GM18519 (cell line): ENCODE measurements around the gene MAP3K20.
A peak's percentile ranks its signal among the peaks of the same experiment; 100 is the strongest.
"Not testable (repeated sequence)": the region's sequence is repeated elsewhere in the genome, so short reads cannot be mapped to it uniquely, and the experiment has no call there.

Source experiments
- ATAC-seq: cut with Tn5 transposase; IDR thresholded peaks from one replicate; pipeline ENCODE4 v1.9.1; 2021; ENCODE audit warnings: mild to moderate bottlenecking, moderate library complexity; ENCODE audit not compliant: unreplicated experiment, low FRiP score

The MAP3K20 gene

DNA sequence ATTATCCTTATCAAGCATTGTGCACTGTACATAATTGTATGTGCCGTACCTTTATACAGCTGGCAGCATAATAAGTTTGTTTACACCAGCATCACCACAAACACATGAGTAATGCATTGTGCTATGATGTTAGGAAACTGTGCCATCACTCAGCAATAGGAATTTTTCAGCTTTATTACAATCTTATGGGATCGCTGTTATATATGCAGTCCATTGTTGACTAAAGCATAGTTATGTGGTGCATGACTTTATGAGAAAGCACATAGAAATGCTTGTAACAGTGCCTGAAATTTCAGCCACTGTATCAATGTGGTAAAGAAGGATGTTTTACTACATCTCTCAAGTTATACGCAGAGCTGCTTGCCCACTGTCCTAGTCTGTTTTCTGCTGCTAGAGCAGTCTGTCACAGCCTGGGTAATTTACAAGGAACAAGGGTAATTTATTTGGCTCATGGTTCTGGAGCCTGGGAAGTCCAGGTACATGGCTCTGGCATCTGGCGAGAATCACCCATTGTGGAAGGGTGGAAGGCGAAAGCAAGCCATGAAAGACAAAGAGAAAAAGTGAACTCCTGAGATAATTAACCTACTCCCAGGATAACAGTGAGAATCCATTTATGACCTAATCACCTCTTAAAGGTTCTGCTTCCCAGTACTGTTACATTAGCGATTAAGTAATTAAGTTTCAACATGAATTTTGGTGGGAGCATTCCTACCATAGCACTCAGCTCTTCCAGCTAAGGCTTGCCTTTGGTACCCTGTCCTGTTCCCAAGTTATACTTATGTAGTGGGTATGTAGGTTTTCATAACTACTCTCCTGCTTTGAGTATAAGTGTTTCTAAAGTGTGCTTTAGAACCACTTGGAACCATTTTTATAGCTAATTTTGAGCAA lies 4.6 kb downstream of the MAP3K20 start:
- no peak for ATAC-seq

- ATAC-seq = no peak
Measured at GRCh38 chr2:173086518-173087213, 11.0 kb downstream of the MAP3K20 start.

GRCh38 chr2:173087214-173087581 lies 11.6 kb downstream of the MAP3K20 start:
- no peak for ATAC-seq

DNA sequence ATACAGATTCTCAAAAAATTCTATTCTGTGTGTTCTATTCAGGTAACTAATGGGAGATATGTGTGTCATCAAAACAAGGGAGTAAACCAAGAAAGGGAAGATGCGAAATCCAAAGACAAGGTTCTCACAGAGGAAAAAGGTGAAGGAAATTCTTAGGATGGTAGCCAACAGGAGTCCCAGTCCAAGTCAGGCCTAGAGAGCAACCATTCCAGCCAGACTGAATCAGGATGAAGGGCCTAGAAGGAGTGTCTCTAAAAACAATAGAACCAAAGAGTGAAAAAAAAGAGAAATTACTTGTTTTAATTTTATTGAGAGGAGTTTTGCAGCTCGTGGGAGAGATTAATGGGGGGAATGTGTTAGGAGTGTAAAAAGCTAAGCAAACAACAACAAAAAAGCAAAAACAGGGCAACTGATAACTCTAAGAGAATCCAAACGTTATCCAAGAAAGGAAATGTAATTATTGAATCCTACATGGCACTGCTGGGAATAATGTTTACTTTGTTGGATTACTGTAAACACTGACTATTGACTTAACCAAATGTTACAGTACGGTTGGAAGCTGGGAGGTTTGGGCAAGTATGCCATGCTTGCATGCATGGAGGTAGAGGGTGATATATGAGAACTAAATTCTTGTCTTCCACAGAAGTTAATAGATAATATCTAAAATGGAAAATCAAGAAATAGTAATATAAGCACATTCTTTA lies 12.3 kb downstream of the MAP3K20 start:
- ATAC-seq = no peak

GRCh38 chr2:173090276-173090877 lies 14.7 kb downstream of the MAP3K20 start:
- no peak for ATAC-seq

DNA sequence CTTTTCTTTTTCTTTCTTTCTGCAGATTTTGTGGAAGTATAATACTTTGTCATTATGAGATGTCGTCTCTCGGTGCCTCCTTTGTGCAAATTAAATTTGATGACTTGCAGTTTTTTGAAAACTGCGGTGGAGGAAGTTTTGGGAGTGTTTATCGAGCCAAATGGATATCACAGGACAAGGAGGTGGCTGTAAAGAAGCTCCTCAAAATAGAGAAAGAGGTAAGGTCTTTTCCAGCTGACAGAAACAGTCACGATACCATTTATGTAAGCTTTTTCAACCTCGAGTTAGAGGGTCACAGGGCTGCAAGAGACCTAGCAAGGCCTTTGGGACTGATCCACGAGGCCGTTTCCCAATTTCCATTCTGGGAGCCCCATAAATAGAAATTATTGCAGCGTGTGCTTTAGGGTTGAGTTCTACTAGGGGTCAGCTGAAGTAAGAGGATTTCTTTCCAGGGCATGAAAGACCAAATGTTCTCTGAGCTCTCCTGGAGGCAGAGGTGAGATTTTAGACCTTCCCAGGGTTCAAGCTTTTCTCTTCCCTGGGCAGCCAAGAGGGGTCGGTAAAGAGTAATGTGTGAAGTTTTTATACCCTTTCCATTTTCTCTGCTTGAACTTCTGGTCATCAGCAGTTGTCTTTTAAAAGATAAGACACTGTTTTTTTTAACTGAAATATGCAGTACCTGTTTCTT lies 15.5 kb downstream of the MAP3K20 start:
- no peak for ATAC-seq

DNA sequence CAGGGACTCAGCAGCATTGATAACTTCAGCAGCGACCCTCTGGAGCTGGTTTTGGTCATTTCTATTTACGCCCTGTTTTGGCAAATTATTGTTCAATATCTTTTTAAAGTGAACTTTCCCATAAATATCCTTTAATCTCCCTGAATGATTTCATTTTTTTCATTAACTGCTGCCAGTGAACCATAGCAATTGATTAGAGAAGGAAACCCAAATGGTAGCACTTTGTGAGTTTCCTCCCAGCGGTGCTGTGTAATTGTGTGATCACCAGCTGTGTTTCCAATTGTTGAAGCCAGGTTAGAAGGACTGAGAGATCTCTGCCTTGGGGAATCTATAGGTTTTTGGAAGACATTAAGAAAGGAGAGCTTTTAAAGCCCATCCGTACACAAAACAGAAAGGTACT lies 16.3 kb downstream of the MAP3K20 start:
- ATAC-seq = no peak

DNA sequence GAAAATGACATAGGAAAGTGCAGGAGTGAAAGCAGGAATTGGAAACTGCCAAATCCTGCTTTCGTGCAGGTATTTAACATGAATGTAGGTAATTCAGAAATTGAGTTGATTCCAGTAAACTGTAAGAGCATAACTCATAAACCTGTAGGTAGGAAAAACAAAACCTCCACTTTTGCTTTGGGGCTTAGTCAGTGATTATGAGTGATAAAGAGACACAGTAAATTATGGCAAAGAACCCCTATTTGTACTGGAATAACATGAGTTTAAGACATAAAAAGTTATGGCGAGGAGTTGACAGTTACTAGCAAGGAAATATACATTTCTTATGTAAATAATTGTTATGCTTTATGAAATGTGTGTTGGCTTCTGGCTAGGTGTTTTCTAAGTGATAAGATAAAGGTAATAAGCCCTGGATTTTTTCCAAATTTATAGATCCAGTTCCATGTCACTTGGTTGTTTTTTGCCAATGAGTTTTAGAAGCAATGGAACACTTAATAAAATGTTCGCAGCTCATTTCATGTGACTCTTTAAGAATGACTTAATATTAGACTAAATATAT lies 17.3 kb downstream of the MAP3K20 start:
- no peak for ATAC-seq

- not testable (repeated sequence) for ATAC-seq
Measured at GRCh38 chr2:173093617-173094016, 18.0 kb downstream of the MAP3K20 start.

GRCh38 chr2:173094731-173095130 lies 19.1 kb downstream of the MAP3K20 start:
- ATAC-seq = no peak

DNA sequence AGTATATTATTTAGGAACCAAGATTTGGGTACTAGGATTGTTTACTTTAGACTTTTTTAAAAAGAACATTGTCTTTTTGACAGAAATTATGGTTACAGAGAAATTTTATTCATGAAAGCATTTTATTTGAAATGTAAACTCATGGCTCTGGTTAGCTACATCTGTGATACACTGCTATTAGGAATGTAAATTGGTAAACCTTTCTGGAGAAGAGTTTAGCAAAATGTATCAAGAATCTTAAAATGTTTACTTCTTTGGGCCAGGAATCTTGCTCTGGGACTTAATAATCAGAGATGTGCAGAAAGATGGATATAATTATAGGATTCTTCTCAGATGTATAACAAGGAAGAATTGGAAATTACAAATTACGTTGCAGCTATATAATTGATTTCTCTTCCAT lies 19.7 kb downstream of the MAP3K20 start:
- ATAC-seq = no peak

- ATAC-seq = no peak
Measured at GRCh38 chr2:173099271-173099670, 23.6 kb downstream of the MAP3K20 start.

GRCh38 chr2:173099804-173100203 lies 24.2 kb downstream of the MAP3K20 start:
- ATAC-seq = no peak

GRCh38 chr2:173101687-173102086 lies 26.0 kb downstream of the MAP3K20 start:
- peak; percentile 53 for ATAC-seq

- no peak for ATAC-seq
Measured at GRCh38 chr2:173104156-173104555, 28.5 kb downstream of the MAP3K20 start.

- no peak for ATAC-seq
Measured at GRCh38 chr2:173106959-173107628, 31.4 kb downstream of the MAP3K20 start.

- ATAC-seq = no peak
Measured at GRCh38 chr2:173107629-173108022, 32.0 kb downstream of the MAP3K20 start.

DNA sequence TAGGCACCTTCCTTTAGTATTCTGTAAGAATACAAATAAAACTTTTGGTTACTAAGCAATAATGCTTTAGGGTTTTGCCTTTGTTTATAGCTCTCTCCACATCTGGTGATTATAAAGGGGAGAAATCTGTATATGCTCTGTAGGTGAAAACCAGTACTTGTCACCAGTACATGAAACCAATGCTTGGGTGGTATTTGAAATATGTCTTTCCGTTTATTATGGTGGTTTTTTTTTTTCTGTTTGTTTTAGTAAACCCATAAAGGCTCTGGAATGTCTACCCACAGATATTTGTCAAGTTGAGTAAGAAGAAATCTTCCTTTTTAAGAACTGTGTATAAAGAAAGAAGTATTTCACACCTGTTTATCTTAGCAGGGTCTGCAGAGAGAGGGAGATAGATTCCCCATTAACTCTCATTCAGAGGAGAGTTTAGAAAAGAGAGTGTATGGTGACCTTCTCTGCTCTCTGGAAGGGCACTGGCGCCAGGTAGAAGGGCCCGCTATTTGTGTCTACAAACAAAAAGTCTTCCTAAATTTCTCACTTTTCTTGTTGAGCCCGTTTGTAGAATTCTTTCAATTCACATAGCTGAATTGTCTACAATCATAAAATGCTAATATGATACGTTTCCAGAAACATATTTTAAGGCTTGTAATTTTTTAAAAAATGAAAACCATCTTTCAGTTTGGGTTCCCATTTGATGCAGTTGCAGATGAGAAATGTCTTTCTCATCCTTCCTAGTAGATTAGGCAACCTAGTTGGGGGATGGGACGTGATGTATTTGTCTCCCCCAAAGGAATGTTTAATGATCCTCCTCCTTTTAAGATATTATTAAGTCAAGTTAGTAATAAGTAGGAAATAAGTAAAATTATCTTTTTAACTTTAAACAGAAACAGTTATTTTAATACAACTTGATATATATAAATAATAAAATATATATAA lies 33.9 kb downstream of the MAP3K20 start:
- ATAC-seq = no peak
